GM10266 (cell line): ENCODE measurements around the gene GPR15.
A peak's percentile ranks its signal among the peaks of the same experiment; 100 is the strongest.

Experiments used
- DNase-seq: peaks from one replicate; pipeline ENCODE4 v3.0.0; 2012; ENCODE audit errors: extremely low spot score
- CTCF ChIP-seq: IDR thresholded peaks from 2 replicates; pipeline ENCODE4 v1.5.1; 2012; ENCODE audit warnings: mild to moderate bottlenecking, low read depth; ENCODE audit not compliant: control insufficient read depth, insufficient read depth; ENCODE audit errors: missing control alignments

GPR15 gene

GRCh38 chr3:98518816-98519215, 13.0 kb upstream of the GPR15 start:
- TF ChIP-seq CTCF = no peak
- no peak for DNase-seq

- DNase-seq = no peak
Measured at GRCh38 chr3:98519351-98519750, 12.4 kb upstream of the GPR15 start.

GRCh38 chr3:98521897-98522543, 9.8 kb upstream of the GPR15 start:
- no peak for TF ChIP-seq CTCF

More at GRCh38 chr3:98519351-98519750, 12.4 kb upstream of the GPR15 start:
- no peak for TF ChIP-seq CTCF

GRCh38 chr3:98522544-98523281, 9.1 kb upstream of the GPR15 start, which contains the start of gene CLDND1:
TSS of gene CLDND1 (minus strand) at chr3:98522902. CDS start at chr3:98521424, 1,478 bp downstream.
- peak; percentile 88 for DNase-seq
- no peak for TF ChIP-seq CTCF

More at GRCh38 chr3:98521897-98522543, 9.8 kb upstream of the GPR15 start:
- peak; percentile 40 for DNase-seq

- DNase-seq = peak; percentile 36
- no peak for TF ChIP-seq CTCF
Measured at GRCh38 chr3:98525494-98525893, 6.3 kb upstream of the GPR15 start.

- no peak for TF ChIP-seq CTCF
Measured at GRCh38 chr3:98528474-98529346, 3.1 kb upstream of the GPR15 start.

More at GRCh38 chr3:98528474-98529346, 3.1 kb upstream of the GPR15 start:
- no peak for DNase-seq
